B cell (primary cell): ENCODE measurements around the gene C10orf90. TPM values are rescaled to one million over a fixed set of nuclear protein-coding genes. Genes with fewer than 3 reads are reported as not detected.

ENCODE experiments used
- ATAC-seq: fragments of 200-7000 bp; cut with Tn5 transposase; one replicate; pipeline ENCODE4 v1.10.0; 2021; ENCODE audit warnings: low read depth, mild to moderate bottlenecking, moderate number of reproducible peaks, moderate library complexity
- CTCF ChIA-PET: fragments of 350-600 bp; sonication (Branson Sonifier 250); formaldehyde crosslinking; loops from one replicate; lab custom pipeline; 2021; ENCODE audit warnings: antibody characterized with exemption, inconsistent platforms; lab: Charles Lee
- POLR2A ChIA-PET: fragments of 350-600 bp; sonication (Branson Sonifier 250); formaldehyde crosslinking; loops from one replicate; lab custom pipeline; 2021; ENCODE audit warnings: antibody characterized with exemption; lab: Charles Lee
- DNase-seq: peaks from one replicate; pipeline ENCODE4 v3.0.0; 2013
- H2AFZ ChIP-seq: 2 replicates; pipeline ENCODE4 v1.6.1; 2012; ENCODE audit warnings: mild to moderate bottlenecking, low read depth, low read length; ENCODE audit not compliant: insufficient read depth, poor library complexity, severe bottlenecking
- H3K27ac ChIP-seq, 2 donors: 1 replicate in 1 of 2; 2 replicates in 1 of 2; pipeline ENCODE4 v1.5.1; 2012 to 2013; ENCODE audit warnings: low read length in 2 of 2, mild to moderate bottlenecking in 2 of 2, moderate library complexity in 1 of 2
- H3K27me3 ChIP-seq, 4 experiments: fragments of 200-600 bp in 1 of 4; sonication (generic) in 1 of 4; replicated peaks in 1 of 4; 1 replicate in 2 of 4; 2 replicates in 2 of 4; pipeline versions ENCODE4 v1.6.1 to v1.7.0; 2013 to 2016; ENCODE audit warnings: low read length in 3 of 4, mild to moderate bottlenecking in 2 of 4, mixed read lengths in 1 of 4, moderate library complexity in 1 of 4; ENCODE audit not compliant: insufficient read depth in 4 of 4, control insufficient read depth in 3 of 4; ENCODE audit errors: control extremely low read depth in 1 of 4
- H3K36me3 ChIP-seq, 2 experiments: replicated peaks in 1 of 2; 1 replicate in 1 of 2; 2 replicates in 1 of 2; pipeline versions ENCODE4 v1.6.1 to v1.7.1; 2013; ENCODE audit warnings: low read length in 1 of 2; ENCODE audit not compliant: insufficient read depth in 2 of 2, control insufficient read depth in 1 of 2; ENCODE audit errors: control extremely low read depth in 1 of 2, extremely low read depth in 1 of 2
- H3K4me1 ChIP-seq, 2 donors: fragments of 200-600 bp in 1 of 2; sonication (generic) in 1 of 2; 1 replicate in 1 of 2; 2 replicates in 1 of 2; pipeline versions ENCODE4 v1.5.1 to v1.6.1; 2013 to 2017; ENCODE audit warnings: low read length in 2 of 2; ENCODE audit not compliant: control insufficient read depth in 2 of 2, insufficient read depth in 2 of 2
- H3K4me2 ChIP-seq: replicated peaks from 2 replicates; pipeline ENCODE3; 2012; ENCODE audit warnings: mild to moderate bottlenecking, low read depth, low read length; ENCODE audit not compliant: poor library complexity, severe bottlenecking
- H3K4me3 ChIP-seq, 5 experiments: fragments of 200-600 bp in 1 of 5; sonication (generic) in 1 of 5; 1 replicate in 3 of 5; 2 replicates in 2 of 5; pipeline versions ENCODE4 v1.5.1 to v1.7.0; 2011 to 2016; ENCODE audit warnings: low read length in 4 of 5, mild to moderate bottlenecking in 4 of 5, low read depth in 2 of 5, control low read depth in 1 of 5, moderate library complexity in 1 of 5; ENCODE audit not compliant: insufficient read depth in 1 of 5; ENCODE audit errors: control extremely low read depth in 1 of 5, extremely low read depth in 1 of 5
- H3K79me2 ChIP-seq: fragments of 200-600 bp; sonication (generic); one replicate; pipeline ENCODE4 v1.6.0; 2016; ENCODE audit warnings: low read length; ENCODE audit not compliant: control insufficient read depth, insufficient read depth
- H3K9ac ChIP-seq: fragments of 200-600 bp; sonication (generic); 2 replicates; pipeline ENCODE4 v1.6.1; 2017; ENCODE audit warnings: mild to moderate bottlenecking, low read length, moderate library complexity
- H3K9me3 ChIP-seq, 3 donors: one replicate each; pipeline versions ENCODE4 v1.6.1 to v1.7.1; 2013; ENCODE audit warnings: low read length in 2 of 3; ENCODE audit not compliant: control insufficient read depth in 2 of 3, insufficient read depth in 1 of 3; ENCODE audit errors: control extremely low read depth in 1 of 3
- H4K20me1 ChIP-seq: 2 replicates; pipeline ENCODE4 v1.6.0; 2012; ENCODE audit warnings: mild to moderate bottlenecking, low read length; ENCODE audit not compliant: insufficient read depth, control insufficient read depth, poor library complexity, severe bottlenecking
- H3K27ac Mint-ChIP-seq: one replicate; pipeline ENCODE4 v1.8.0; 2021; ENCODE audit warnings: mixed read lengths
- H3K27me3 Mint-ChIP-seq: one replicate; pipeline ENCODE4 v1.8.0; 2021; ENCODE audit warnings: mixed read lengths
- H3K4me1 Mint-ChIP-seq: one replicate; pipeline ENCODE4 v1.8.0; 2021; ENCODE audit warnings: mixed read lengths
- H3K4me3 Mint-ChIP-seq: one replicate; pipeline ENCODE4 v1.8.0; 2021; ENCODE audit warnings: mixed read lengths
- H3K9me3 Mint-ChIP-seq: one replicate; pipeline ENCODE4 v1.8.0; 2022; ENCODE audit warnings: mixed read lengths; ENCODE audit not compliant: insufficient read depth
- CTCF ChIP-seq: fragments of 200-600 bp; IDR thresholded peaks from one replicate; pipeline ENCODE4 v1.8.0; 2022; ENCODE audit warnings: antibody characterized with exemption, mild to moderate bottlenecking
- EZH2 ChIP-seq: IDR thresholded peaks from 2 replicates; pipeline ENCODE4 v1.6.1; 2012; ENCODE audit warnings: borderline replicate concordance, low read depth, mild to moderate bottlenecking, moderate library complexity, low read length; ENCODE audit not compliant: insufficient read depth, poor library complexity, severe bottlenecking
- WGBS: methylation state at CpG from one replicate; pipeline ENCODE4 v1.1.5; 2013; ENCODE audit warnings: missing lambda C conversion rate; ENCODE audit not compliant: insufficient coverage; 5-methylcytosine and 5-hydroxymethylcytosine counted together
- intact Hi-C: fragments of 100-400 bp; cut with micrococcal nuclease; formaldehyde crosslinking; loops from one replicate; pipeline ENCODE4 v1.10.0; 2022
- polyA plus RNA-seq: library from polyadenylated mRNA; depleted of rRNA; stranded (reverse); fragments of >200 nt; gene quantifications from 2 replicates; pipeline ENCODE4 v1.2.3, GENCODE V29; 2012
- total RNA-seq, 2 donors: library from RNA; stranded (reverse); fragments of 120-200 nt in 1 of 2; gene quantifications; 1 replicate in 1 of 2; 2 replicates in 1 of 2; pipeline versions ENCODE4 v1.2.3 to v1.2.4, GENCODE V29; 2013 to 2022

The C10orf90 gene
- total and polyA plus RNA-seq, 2 donors (not counting 1 experiment from before 2014, with no cell fraction given) = not detected

GRCh38 chr10:126455036-126455765 is 215.3 kb downstream of the C10orf90 start:
- Histone ChIP-seq H2AFZ (no peak overlapping the region), H3K4me2 (no peak overlapping the region), H3K9me3 (peaks cover 0 to 8% (median 0%) of the 10 kb centered on the region in 3 donors), H3K4me1 (no peaks in the 10 kb centered on the region), H3K4me3 (no peak overlapping the region), H3K79me2 (no peaks in the 10 kb centered on the region), H3K9ac (no peak overlapping the region), H4K20me1 (no peaks in the 10 kb centered on the region), H3K27me3 (no peaks in the 10 kb centered on the region), H3K36me3 (no peaks in the 10 kb centered on the region), H3K27ac (no peak overlapping the region)
- intact Hi-C loops = no loop called here
- Mint-ChIP-seq H3K27me3 (no peaks in the 10 kb centered on the region), H3K27ac (no peak overlapping the region), H3K4me1 (no peaks in the 10 kb centered on the region), H3K9me3 (no peaks in the 10 kb centered on the region), H3K4me3 (no peak overlapping the region)
- TF ChIP-seq CTCF (no peak), EZH2 (no peak)
- ChIA-PET POLR2A (no interaction called here), CTCF (no interaction called here)
- DNase-seq (no peak), ATAC-seq (no peak)
- 81% methylated on average over 8 of the region's 8 CpGs for WGBS

GRCh38 chr10:126454045-126454751 is 216.3 kb downstream of the C10orf90 start:
- H3K9ac ChIP-seq = no peak overlapping the region
- H3K79me2 ChIP-seq = no peaks in the 10 kb centered on the region
- WGBS = 85% methylated on average over 4 of the region's 4 CpGs
- Mint-ChIP-seq H3K4me1 (no peaks in the 10 kb centered on the region), H3K9me3 (no peaks in the 10 kb centered on the region), H3K27ac (no peak overlapping the region), H3K4me3 (no peak overlapping the region), H3K27me3 (no peaks in the 10 kb centered on the region)
- ChIA-PET POLR2A (no interaction called here), CTCF (no interaction called here)
- ATAC-seq (no peak), DNase-seq (no peak)
- H3K36me3 ChIP-seq = no peaks in the 10 kb centered on the region
- no peaks in the 10 kb centered on the region for H3K4me1 ChIP-seq
- H3K27ac ChIP-seq = no peak overlapping the region
- intact Hi-C loops = no loop called here
- H2AFZ ChIP-seq = no peak overlapping the region
- H4K20me1 ChIP-seq = no peaks in the 10 kb centered on the region
- peaks cover 0 to 8% (median 0%) of the 10 kb centered on the region in 3 donors for H3K9me3 ChIP-seq
- no peak for TF ChIP-seq EZH2
- no peak for TF ChIP-seq CTCF
- H3K4me2 ChIP-seq = no peak overlapping the region
- H3K27me3 ChIP-seq = no peaks in the 10 kb centered on the region
- no peak overlapping the region for H3K4me3 ChIP-seq
